Gastroesophageal sphincter (tissue), 4 donors: ENCODE results near the gene CPAMD8. TPM values are rescaled to one million over a fixed set of nuclear protein-coding genes. Genes with fewer than 3 reads are reported as not detected.

Experiments
- ATAC-seq: fragments of 150-250 bp; one replicate; pipeline ENCODE4 v1.9.1; 2016; ENCODE audit warnings: mild to moderate bottlenecking, moderate library complexity
- H3K27ac ChIP-seq, 4 donors: fragments of 200-600 bp; sonication (generic) in 3 of 4; 1 replicate in 3 of 4; 2 replicates in 1 of 4; pipeline ENCODE4 v1.5.1; 2016 to 2019
- H3K27me3 ChIP-seq: fragments of 200-600 bp; sonication (generic); one replicate; pipeline ENCODE4 v1.5.1; 2019
- H3K36me3 ChIP-seq, 2 donors: fragments of 200-600 bp; sonication (generic); one replicate each; pipeline ENCODE4 v1.5.1; 2019; ENCODE audit warnings: control low read depth in 1 of 2
- H3K4me1 ChIP-seq, 3 donors: fragments of 200-600 bp; sonication (generic); 1 replicate in 2 of 3; 2 replicates in 1 of 3; pipeline ENCODE4 v1.5.1; 2016 to 2019; ENCODE audit warnings: control low read depth in 2 of 3
- H3K4me3 ChIP-seq, 2 donors: fragments of 200-600 bp; sonication (generic); one replicate each; pipeline ENCODE4 v1.5.1; 2019; ENCODE audit warnings: mild to moderate bottlenecking in 1 of 2, moderate library complexity in 1 of 2
- H3K9me3 ChIP-seq, 3 donors: fragments of 200-600 bp; sonication (generic); one replicate each; pipeline ENCODE4 v1.5.1; 2017 to 2019; ENCODE audit warnings: control low read depth in 2 of 3
- CTCF ChIP-seq, 4 experiments: fragments of 200-600 bp in 2 of 4; fragments of 450-650 bp in 2 of 4; sonication (generic) in 1 of 4; IDR thresholded peaks; one replicate each; pipeline ENCODE4 v1.5.1; 2017 to 2019; ENCODE audit warnings: antibody characterized with exemption in 4 of 4, mild to moderate bottlenecking in 2 of 4, moderate library complexity in 2 of 4
- EP300 ChIP-seq: sonication (generic); formaldehyde crosslinking; IDR thresholded peaks from one replicate; pipeline ENCODE4 v1.6.1; 2017; ENCODE audit warnings: antibody characterized with exemption, mild to moderate bottlenecking
- POLR2A ChIP-seq, 2 donors: fragments of 450-650 bp; IDR thresholded peaks; one replicate each; pipeline ENCODE4 v1.6.1; 2017; ENCODE audit warnings: antibody characterized with exemption in 2 of 2, mild to moderate bottlenecking in 2 of 2, moderate library complexity in 1 of 2
- POLR2AphosphoS5 ChIP-seq: sonication (generic); formaldehyde crosslinking; IDR thresholded peaks from one replicate; pipeline ENCODE4 v1.6.1; 2017; ENCODE audit warnings: antibody characterized with exemption
- WGBS, 2 donors: methylation state at CpG; one replicate each; pipeline ENCODE4 v1.1.5; 2018; ENCODE audit warnings: low coverage in 1 of 2; 5-methylcytosine and 5-hydroxymethylcytosine counted together
- total RNA-seq, 4 donors: library from RNA; depleted of rRNA; stranded (reverse); fragments of >200 nt; gene quantifications; one replicate each; pipeline ENCODE4 v1.1.0, GENCODE V29; 2016

The CPAMD8 gene
- total RNA-seq, 4 donors from 2014 or later: 6.9 to 12.0 (median 9.2) TPM

GRCh38 chr19:16898361-16899015 lies 128.1 kb downstream of the CPAMD8 start:
- peaks cover 0 to 32% (median 7%) of the 10 kb centered on the region in 3 donors for H3K4me1 ChIP-seq
- H3K36me3 ChIP-seq: no peaks in the 10 kb centered on the region
- no peak for TF ChIP-seq CTCF (IDR thresholded peaks at IDR 0.05)
- H3K27me3 ChIP-seq: peaks cover 6% of the 10 kb centered on the region
- H3K4me3 ChIP-seq: peak overlapping the region in 1 of 2 donors; percentile 78
- WGBS, 2 donors: 90 to 98% methylated on average over 8 to 10 of the region's 12 CpGs
- no peak for ATAC-seq
- peak overlapping the region in 1 of 4 donors; percentile 91 for H3K27ac ChIP-seq
- no peaks in the 10 kb centered on the region for H3K9me3 ChIP-seq

- peak; percentile 45 for ATAC-seq
- H3K27me3 ChIP-seq: no peaks in the 10 kb centered on the region
- H3K4me1 ChIP-seq: peaks cover 0 to 32% (median 7%) of the 10 kb centered on the region in 3 donors
- WGBS, 2 donors: 13 to 18% methylated on average over 8 to 10 of the region's 30 CpGs
- H3K36me3 ChIP-seq: no peaks in the 10 kb centered on the region
- TF ChIP-seq POLR2AphosphoS5 (no peak), CTCF (IDR thresholded peaks at IDR 0.05) (no peak), POLR2A (IDR thresholded peaks at IDR 0.05) (no peak), EP300 (no peak)
- no peaks in the 10 kb centered on the region for H3K9me3 ChIP-seq
- peak overlapping the region; percentile 8 to 91 (median 83) for H3K27ac ChIP-seq
- H3K4me3 ChIP-seq: peak overlapping the region; percentile 41 to 78
These were observed 128.8 kb downstream of the CPAMD8 start for GRCh38 chr19:16897856-16898161.

- Histone ChIP-seq H3K27me3 (no peaks in the 10 kb centered on the region), H3K36me3 (no peaks in the 10 kb centered on the region), H3K4me3 (peak overlapping the region; percentile 41 to 78), H3K4me1 (peaks cover 0 to 32% (median 7%) of the 10 kb centered on the region in 3 donors), H3K27ac (peak overlapping the region; percentile 8 to 91 (median 83)), H3K9me3 (no peaks in the 10 kb centered on the region)
- 3 to 7% methylated on average over 9 to 11 of the region's 68 CpGs for WGBS, 2 donors
- peak; percentile 93 for ATAC-seq
- TF ChIP-seq CTCF (IDR thresholded peaks at IDR 0.05) (no peak), EP300 (no peak), POLR2A (IDR thresholded peaks at IDR 0.05) (no peak), POLR2AphosphoS5 (no peak)
These were observed 129.4 kb downstream of the CPAMD8 start for GRCh38 chr19:16897029-16897855.

- Histone ChIP-seq H3K36me3 (no peaks in the 10 kb centered on the region), H3K9me3 (no peaks in the 10 kb centered on the region), H3K27me3 (no peaks in the 10 kb centered on the region), H3K27ac (peak overlapping the region in 3 of 4 donors; percentile 62 to 80 (median 71)), H3K4me1 (peaks cover 0 to 32% (median 7%) of the 10 kb centered on the region in 3 donors), H3K4me3 (peak overlapping the region; percentile 41 to 78)
- WGBS, 2 donors: 0% methylated on average over 1 of the region's 66 CpGs; no CpG with 5 or more reads in 1 of the 2 donors
- peak; percentile 37 for ATAC-seq
- no peak for TF ChIP-seq CTCF (IDR thresholded peaks at IDR 0.05)
- TF ChIP-seq POLR2AphosphoS5: no peak
- peak in 1 of 2 donors; percentile 10 for TF ChIP-seq POLR2A (IDR thresholded peaks at IDR 0.05)
These were observed 130.2 kb downstream of the CPAMD8 start for GRCh38 chr19:16896146-16897028.
